GM18519 (cell line): Measurements from ENCODE around the gene WIZ.

ENCODE experiments used
- ATAC-seq: cut with Tn5 transposase; IDR thresholded peaks from one replicate; pipeline ENCODE4 v1.9.1; 2021; ENCODE audit warnings: mild to moderate bottlenecking, moderate library complexity; ENCODE audit not compliant: unreplicated experiment, low FRiP score

The WIZ gene

GRCh38 chr19:15431396-15432017 lies 18.2 kb downstream of the WIZ start:
- ATAC-seq: no peak

- no peak for ATAC-seq
Observed at GRCh38 chr19:15430526-15431120, 19.1 kb downstream of the WIZ start.

DNA sequence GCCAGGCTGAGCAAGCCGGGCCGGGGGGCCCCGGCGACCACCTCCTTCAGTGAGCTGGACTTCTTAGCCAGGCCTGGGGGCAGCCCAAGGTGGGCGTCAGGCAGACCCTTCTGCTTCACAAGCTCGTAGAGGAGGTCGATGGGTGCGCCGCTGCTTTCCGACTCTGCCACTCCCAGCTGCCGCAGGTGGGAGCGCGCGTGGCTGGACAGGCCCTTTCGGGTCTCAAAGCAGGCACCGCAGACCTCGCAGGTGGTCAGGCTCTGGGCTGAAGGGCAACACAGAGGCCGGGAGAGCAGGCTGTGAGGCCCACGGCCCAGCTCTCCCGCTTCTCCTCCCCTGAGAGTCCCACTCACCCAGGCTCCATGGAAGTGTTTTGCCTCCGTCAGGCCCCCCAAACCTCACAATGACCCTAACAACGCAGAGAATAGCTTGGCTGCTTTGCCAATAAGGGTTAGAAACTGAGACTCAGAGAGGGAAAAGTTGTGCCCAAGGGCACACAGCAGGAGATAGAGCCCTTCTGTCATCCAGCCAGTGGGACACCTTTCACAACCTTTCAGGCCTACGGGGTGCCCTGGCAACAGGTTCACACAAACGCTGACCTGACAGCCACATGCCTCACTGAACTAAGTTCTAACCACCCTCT lies 19.8 kb downstream of the WIZ start:
- ATAC-seq: no peak

- no peak for ATAC-seq
Observed at GRCh38 chr19:15428956-15429824, 20.6 kb downstream of the WIZ start.

GRCh38 chr19:15427991-15428471 lies 21.7 kb downstream of the WIZ start:
- no peak for ATAC-seq

GRCh38 chr19:15427350-15427700 lies 22.4 kb downstream of the WIZ start:
- no peak for ATAC-seq

DNA sequence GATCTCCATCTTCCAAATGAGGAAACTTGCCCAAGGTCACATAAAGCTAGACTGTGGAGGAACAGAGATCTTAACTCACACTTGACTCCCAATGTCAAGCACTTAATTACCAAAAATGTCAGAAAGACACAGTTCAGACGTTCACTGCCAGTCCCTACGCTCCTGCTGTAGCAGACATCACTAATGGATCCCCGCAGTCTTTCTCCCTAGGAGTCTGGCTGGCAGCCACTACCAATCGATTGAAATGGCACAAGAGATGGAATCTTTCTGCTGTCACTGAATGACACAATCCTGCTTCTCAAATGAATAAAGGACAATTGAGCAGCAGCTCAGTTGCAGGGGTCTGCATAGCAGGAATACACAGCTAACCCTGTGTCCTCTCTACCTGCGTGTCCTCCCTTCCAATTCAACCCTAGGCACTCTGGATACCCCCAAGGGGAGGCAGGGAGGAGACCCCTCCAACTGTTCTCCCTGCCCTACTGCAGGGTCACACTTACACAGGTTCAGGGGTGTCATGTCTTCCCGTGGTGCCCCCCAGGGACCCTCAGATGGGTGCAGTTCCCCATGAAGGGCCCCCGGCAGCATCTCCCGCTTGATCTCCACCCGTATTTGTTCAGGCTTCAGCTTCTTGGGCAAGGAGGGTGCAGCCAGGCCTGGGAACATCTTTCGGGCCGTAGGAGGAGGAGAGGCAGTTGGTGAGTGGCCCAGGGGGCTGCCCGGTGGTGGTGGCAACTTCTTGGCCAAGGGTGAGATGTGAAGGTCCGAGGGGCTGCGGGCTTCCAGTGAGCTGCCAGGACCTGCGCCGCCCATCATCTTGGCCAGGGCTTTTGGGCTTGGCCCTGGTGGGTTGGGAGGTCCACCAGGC lies 23.0 kb downstream of the WIZ start:
- no peak for ATAC-seq

DNA sequence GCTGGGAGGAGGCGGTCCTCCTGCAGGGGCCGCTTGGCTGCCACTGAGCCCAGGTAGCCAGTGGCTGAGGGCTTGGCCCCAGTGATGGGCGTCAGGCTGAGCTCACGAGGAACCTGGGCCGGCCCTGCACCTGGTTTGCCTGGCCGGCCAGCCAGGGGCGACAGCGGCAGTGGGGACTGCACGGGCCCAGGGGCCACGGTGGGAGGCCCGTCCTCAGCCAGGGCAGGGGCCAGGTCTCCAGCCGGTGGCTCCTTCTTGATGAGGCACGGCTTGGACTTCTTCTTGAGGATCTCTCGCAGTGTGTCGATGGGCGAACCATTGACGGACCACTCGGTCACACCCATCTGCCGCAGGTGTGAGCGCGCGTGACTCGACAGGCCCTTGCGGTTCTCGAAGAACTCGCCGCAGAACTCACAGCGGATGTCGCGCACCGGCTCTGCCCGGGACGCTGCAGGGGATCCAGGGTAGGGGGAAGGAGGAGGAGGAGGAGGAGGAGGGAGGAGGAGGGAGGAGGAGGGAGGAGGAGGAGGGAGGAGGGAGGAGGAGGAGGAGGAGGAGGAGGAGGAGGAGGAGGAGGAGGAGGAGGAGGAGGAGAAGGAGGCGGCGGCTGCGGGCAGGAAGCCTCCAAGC lies 24.3 kb downstream of the WIZ start:
- ATAC-seq: no peak

GRCh38 chr19:15424692-15425272 lies 25.0 kb downstream of the WIZ start:
- ATAC-seq: no peak

GRCh38 chr19:15424121-15424520 lies 25.6 kb downstream of the WIZ start:
- ATAC-seq: no peak

DNA sequence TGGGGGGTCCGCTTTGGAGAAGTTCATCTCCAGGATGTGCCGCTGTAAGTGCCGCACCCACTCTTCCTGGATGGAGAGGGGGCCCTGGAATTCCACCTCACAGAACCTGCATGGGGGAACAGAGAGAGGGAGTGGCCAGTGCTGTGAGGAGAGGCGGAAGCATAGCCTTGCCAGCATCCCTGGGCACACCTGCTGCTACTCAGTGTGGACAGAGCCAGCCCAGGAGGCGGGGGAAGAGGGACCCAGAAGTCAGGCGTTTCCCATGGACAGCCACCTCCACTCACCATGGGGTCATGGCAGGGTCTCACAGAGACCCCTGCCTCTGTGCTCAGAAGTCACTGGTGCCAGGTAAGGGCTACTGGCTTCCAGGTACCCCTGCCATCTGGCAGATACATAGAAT lies 26.6 kb downstream of the WIZ start:
- ATAC-seq: no peak

DNA sequence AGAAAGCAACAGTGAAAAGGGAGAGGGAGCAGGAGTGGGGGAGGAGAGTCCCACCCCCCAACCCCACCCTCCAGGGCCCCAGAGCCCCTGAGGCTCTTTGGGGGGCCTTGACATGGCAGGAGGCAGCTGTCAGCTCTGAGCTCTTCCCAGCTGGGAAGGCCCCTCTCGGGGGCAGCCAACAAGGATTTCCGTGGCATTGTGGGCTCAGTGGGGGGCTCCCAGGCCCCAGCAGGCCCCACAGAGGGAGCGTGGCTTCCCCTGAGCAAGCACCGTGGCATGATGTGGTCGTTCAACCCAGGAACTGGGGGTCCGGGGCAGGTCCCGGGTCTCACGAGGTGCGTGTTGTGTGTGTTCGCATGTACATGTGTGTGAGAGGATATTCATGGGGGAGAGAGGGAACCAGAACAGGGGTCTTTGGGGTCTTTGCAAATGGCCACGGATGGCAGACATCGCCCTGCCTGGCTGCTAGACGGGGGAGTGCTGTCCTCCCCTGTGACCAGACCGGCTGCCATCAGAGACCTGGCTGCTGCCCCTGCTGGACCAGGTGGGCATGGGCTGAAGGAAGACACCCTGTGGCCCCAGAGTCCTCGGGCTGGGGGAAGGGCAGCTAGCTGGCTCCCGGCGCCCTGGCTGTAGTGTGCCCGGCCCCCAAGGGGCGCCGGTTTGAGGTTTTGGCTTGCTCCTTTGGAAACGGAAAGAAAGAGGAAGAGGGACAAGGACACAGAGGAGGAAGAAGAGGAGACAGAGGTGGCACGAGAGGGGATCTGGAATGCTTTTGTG lies 27.3 kb downstream of the WIZ start:
- no peak for ATAC-seq

DNA sequence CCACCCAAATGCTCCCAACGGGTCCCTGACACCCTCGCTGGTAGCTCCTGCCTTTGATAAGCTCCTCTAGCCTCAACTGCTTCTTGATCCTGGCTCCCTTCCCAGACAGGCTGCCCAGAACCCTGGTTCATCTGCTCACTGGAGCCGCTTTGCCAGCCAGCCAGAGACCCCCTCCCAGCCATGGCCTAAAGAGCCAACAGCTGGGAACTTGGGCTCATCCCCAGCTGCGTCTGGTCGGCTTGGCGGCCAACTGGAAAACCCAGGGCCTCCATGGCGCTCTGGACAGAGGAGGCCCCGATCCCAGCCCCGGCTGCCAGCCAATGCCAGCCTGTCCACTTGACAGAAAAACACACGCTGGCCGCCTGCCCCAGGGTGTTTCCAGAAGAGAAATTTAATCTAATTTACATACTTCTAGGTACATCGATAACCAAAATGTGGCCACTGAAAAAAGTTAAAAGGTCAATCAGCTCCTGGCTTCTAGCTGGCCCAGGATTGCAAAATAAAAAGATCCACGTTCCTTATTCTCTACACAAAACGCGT lies 28.0 kb downstream of the WIZ start:
- no peak for ATAC-seq

DNA sequence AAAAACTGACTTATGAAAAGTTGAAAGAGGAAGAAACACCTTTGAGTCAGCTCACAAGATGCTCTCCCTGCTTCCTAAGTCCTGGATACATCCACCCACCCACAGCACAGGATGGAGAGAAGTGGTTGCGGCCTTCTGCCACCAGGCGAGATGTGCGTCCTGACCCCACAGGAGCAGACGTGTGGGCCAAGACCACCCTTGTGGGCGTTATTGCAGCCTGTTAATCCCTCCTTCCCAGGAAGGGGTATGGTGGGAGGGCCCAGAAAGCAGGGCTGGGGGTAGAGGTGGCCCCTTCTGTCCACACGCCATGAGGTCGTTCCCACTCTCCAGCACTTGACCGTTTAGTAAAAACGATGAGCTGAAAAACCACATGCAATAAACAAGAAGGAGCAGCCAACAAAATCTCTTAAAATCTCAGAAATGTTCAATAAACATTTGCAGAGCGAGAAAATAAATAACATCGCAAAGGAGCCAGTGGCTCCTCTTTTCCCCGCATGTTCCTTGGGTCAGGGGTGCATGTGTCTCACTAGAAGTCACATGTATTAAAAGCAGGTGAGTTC lies 28.5 kb downstream of the WIZ start:
- ATAC-seq: no peak

GRCh38 chr19:15419413-15420025 lies 30.2 kb downstream of the WIZ start:
- ATAC-seq: no peak

DNA sequence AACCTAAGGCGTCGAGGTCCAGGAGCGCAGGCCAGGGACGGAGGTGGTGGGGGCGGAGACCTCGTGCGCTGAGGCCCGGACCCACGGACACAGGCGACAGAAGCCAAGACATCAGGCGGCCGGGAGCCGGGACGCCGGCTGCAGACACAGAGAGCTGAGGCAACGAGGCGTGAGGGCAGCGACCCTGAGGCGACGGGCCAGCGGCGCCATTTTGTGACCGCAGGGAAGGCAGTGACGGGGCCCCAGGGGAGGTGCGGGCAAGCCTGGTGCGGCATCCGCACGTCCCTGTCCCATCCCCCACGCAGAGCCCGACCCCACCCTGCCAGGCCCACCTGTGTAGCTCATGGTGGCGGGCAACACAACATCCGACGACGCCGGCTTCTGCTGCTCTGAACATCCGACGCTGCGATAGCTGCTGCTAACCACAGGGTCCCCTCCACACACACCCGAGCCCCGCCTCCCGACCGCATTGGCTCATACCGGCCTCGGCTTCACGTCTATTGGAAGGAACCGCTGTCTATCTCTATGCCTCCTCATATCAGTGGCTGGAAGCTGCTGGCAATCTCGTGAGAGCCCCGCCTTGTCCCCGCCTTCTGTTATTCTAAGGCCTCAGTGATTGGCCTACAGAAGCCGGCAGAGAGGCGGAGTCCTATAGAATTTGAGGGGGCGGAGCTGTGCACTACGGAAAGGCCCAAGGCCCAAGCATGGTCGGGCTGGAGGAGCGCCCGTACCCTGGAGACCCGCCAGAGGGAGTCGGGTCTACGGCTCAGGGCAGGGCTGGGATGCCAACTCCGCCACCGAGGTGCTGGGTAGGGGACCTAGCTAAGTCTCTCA lies 31.0 kb downstream of the WIZ start, which contains the start of gene AKAP8L:
Gene AKAP8L (minus strand): TSS at position 410 of the 834 bp plus-strand sequence. CDS start 65 bp downstream, at position 345.
- peak; percentile 80 for ATAC-seq

GRCh38 chr19:15418231-15418578 lies 31.6 kb downstream of the WIZ start:
- no peak for ATAC-seq
